ENCODE measurements around the gene TTC8. TPM values are rescaled to one million over a fixed set of nuclear protein-coding genes. Genes with fewer than 3 reads are reported as not detected.

Gene TTC8
- total and polyA plus RNA-seq, 2 donors (not counting 3 experiments of a cell fraction or from before 2014, with no cell fraction given) = 11.9 to 16.3 TPM

GRCh38 chr14:88821888-88822287, 2.6 kb upstream of the TTC8 start:
- DNase-seq (ENCODE audit: low read depth, low spot score) (no peak), FAIRE-seq (no peak)
- H3K36me3 ChIP-seq (ENCODE audit: control insufficient read depth in 2 of 2, extremely low read depth in 1 of 2, insufficient read depth in 2 of 2, low read length in 2 of 2) = no peaks in the 10 kb centered on the region
- H4K20me1 ChIP-seq (replicated peaks; ENCODE audit: control insufficient read depth, extremely low read depth, insufficient read depth, low read length) = no peaks in the 10 kb centered on the region
- no peak overlapping the region for H2AFZ ChIP-seq (ENCODE audit: low read depth, low read length)
- intact Hi-C loops (cut with micrococcal nuclease) (no loop called here), dilution Hi-C loops (cut with MboI; ENCODE audit: extremely low pct_ligation_motif_present, low sequenced_read_pairs) (no loop called here)
- H3K27ac ChIP-seq (ENCODE audit: insufficient read depth, low read depth, low read length) = no peak overlapping the region
- ChIA-PET CTCF (no interaction called here), POLR2A (no interaction called here)
- H3K4me2 ChIP-seq (ENCODE audit: insufficient read depth, low read length) = no peak overlapping the region
- H3K4me1 ChIP-seq (ENCODE audit: control insufficient read depth, extremely low read depth, insufficient read depth, low read length) = peaks cover 6% of the 10 kb centered on the region
- no peaks in the 10 kb centered on the region for H3K9me3 ChIP-seq (replicated peaks; ENCODE audit: control insufficient read depth, insufficient read depth, low read length)
- no TSS peak for BruUV-seq (replicated peaks)
- H3K27me3 ChIP-seq (ENCODE audit: control insufficient read depth in 2 of 2, insufficient read depth in 2 of 2, low read length in 2 of 2) = peaks cover 17 to 19% of the 10 kb centered on the region in 2 experiments
- no peak overlapping the region for H3K9ac ChIP-seq (replicated peaks; ENCODE audit: extremely low read depth, insufficient read depth, low read length)
- no peak for TF ChIP-seq CTCF (IDR thresholded peaks at IDR 0.05; ENCODE audit: extremely low read depth in 1 of 2, insufficient read depth in 1 of 2, low read depth in 1 of 2, low read length in 2 of 2)
- no peak for TF ChIP-seq EZH2 (IDR thresholded peaks at IDR 0.05; ENCODE audit: borderline replicate concordance, low read depth, low read length, severe bottlenecking)
- TF ChIP-seq FOS (IDR thresholded peaks at IDR 0.05; ENCODE audit: borderline replicate concordance, insufficient read depth, low read length) = no peak
- no peak for TF ChIP-seq JUN (IDR thresholded peaks at IDR 0.05; ENCODE audit: borderline replicate concordance, insufficient read depth, insufficient read length, low read depth)
- TF ChIP-seq POLR2A (IDR thresholded peaks at IDR 0.05; ENCODE audit: low read depth, low read length) = no peak
- no peak for TF ChIP-seq MYC (IDR thresholded peaks at IDR 0.05; ENCODE audit: low read depth, low read length)
- TF ChIP-seq GATA2 (IDR thresholded peaks at IDR 0.05; ENCODE audit: insufficient read depth, insufficient read length, low read depth, low read length) = no peak
- no peak for TF ChIP-seq POLR2AphosphoS5 (IDR thresholded peaks at IDR 0.05; ENCODE audit: insufficient read depth, low read depth, low read length)
- TF ChIP-seq MAX (IDR thresholded peaks at IDR 0.05; ENCODE audit: insufficient read depth, insufficient read length) = no peak
- no peaks in the 10 kb centered on the region for H3K79me2 ChIP-seq (ENCODE audit: control insufficient read depth, insufficient read depth, low read length)
- H3K9me1 ChIP-seq (replicated peaks; ENCODE audit: control insufficient read depth, extremely low read depth, insufficient read depth, low read length) = no peaks in the 10 kb centered on the region
- H3K4me3 ChIP-seq (replicated peaks in 1 of 3; ENCODE audit: insufficient read depth in 1 of 3, low read depth in 1 of 3, low read length in 3 of 3) = no peak overlapping the region
